Measurements from ENCODE around the gene LSM14B.

LSM14B gene

GRCh38 chr20:62172666-62173065 lies 50.4 kb downstream of the LSM14B start:
- H3K27ac Mint-ChIP-seq: no peak overlapping the region
- H3K9me3 Mint-ChIP-seq: no peaks in the 10 kb centered on the region
- H3K4me3 Mint-ChIP-seq: no peak overlapping the region
- H3K27me3 Mint-ChIP-seq: no peaks in the 10 kb centered on the region
- H3K4me1 Mint-ChIP-seq: no peaks in the 10 kb centered on the region
- H3K36me3 Mint-ChIP-seq: peaks cover 10% of the 10 kb centered on the region

DNA sequence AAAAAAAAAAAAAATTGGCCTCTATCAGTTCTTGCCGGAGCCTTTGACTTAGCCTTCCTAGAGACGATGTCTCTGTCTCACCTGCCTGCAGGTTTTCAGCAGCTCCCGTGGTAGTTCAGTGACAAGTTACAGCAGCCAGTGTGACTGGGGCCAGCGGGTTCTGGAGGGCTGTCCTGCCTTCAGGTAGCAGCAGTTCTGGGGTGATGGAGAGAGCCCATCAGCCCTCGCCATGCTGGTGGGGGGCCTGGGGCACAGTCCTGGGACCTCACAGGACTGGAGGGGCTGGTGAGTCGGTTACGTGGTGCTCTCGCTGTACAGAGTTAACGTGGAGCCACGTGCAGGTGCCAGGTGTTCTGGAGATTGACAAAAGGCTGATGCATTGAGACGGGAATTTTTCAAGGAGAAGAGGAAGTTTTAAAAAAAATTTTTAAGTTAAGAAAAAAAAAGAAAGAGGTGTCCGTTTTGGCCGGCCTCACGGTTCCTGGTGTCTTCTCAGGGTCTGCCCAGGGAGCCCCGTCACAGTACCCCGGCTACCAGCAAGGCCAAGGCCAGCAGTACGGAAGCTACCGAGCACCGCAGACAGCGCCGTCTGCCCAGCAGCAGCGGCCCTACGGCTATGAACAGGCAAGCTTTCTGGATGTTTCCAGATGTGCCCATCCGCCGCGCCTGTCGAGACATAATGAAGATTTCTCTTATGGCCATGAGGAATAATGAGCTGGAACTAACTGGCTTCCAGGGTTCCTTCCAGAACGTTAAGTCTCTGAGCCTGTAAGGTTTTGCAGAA lies 51.9 kb downstream of the LSM14B start:
- Mint-ChIP-seq H3K27me3 (no peaks in the 10 kb centered on the region), H3K27ac (no peak overlapping the region), H3K4me3 (no peak overlapping the region), H3K9me3 (no peaks in the 10 kb centered on the region), H3K36me3 (peaks cover 8% of the 10 kb centered on the region), H3K4me1 (no peaks in the 10 kb centered on the region)

DNA sequence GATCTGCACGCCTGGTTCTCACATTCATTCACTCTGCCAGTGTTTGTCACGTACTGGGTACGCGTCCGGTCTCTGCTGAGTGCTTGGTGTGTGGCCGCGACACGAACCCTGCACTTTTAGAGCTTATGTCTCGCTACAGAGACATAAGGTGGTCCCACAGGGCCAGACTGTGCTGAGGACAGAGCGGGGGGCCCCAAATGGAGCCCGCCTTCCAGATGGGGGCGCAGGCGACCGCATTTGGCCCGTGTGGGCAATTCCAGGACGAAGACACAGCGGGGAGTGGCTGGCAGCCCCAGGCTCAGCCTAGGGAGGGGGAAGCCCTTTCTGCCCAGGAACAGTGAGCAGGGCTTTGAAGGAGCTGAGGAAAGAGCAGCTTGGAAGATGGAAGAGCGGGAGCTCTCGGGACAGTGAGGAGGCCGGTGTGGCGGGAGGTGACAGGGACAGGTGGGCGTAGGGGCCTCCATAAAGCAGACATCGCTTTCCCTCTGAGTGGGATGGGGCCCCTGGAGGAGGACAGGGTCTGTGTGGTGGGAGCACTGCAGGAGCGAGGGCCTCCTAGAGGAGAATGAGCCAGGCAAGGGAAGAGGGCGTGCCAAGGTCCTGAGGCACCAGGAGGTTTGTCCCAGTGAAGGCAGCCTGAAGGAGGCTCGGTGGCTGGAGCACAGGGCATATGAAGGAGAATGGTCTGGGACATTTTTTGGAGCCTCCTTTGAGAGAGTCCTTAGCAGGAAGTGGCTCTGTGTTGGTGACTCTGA lies 52.8 kb downstream of the LSM14B start:
- Mint-ChIP-seq H3K4me3 (no peak overlapping the region), H3K36me3 (peaks cover 6% of the 10 kb centered on the region), H3K27ac (no peak overlapping the region)

GRCh38 chr20:62175711-62176110 lies 53.4 kb downstream of the LSM14B start:
- Mint-ChIP-seq H3K27ac (no peak overlapping the region), H3K36me3 (peaks cover 6% of the 10 kb centered on the region), H3K9me3 (no peaks in the 10 kb centered on the region), H3K27me3 (no peaks in the 10 kb centered on the region), H3K4me3 (no peak overlapping the region), H3K4me1 (no peaks in the 10 kb centered on the region)

More for the DNA sequence above, 52.8 kb downstream of the LSM14B start:
- no peaks in the 10 kb centered on the region for H3K27me3 Mint-ChIP-seq
- H3K4me1 Mint-ChIP-seq: no peaks in the 10 kb centered on the region
- no peaks in the 10 kb centered on the region for H3K9me3 Mint-ChIP-seq

DNA sequence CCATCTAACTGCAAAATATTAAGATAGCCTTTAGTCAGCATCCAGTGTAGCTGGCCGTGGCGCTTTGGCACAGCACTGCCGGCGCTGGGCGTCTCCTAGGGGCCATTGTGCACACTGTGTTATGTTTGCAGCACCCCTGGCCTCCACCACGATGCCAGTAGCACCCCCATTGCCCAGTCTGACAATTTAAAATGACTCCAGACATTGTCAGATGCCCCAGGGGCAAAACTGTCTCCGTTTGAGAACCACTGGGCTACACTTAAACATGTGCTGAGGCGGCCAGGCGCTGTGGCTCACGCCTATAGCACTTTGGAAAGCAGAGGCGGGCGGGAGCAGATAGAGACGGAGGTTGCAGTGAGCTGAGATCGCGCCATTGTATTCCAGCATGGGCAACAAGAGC lies 54.6 kb downstream of the LSM14B start:
- Mint-ChIP-seq H3K27me3 (no peaks in the 10 kb centered on the region), H3K27ac (no peak overlapping the region), H3K9me3 (no peaks in the 10 kb centered on the region), H3K4me3 (no peak overlapping the region), H3K4me1 (peaks cover 3% of the 10 kb centered on the region), H3K36me3 (peaks cover 6% of the 10 kb centered on the region)

GRCh38 chr20:62177307-62177706 lies 55.0 kb downstream of the LSM14B start:
- Mint-ChIP-seq H3K27me3 (no peaks in the 10 kb centered on the region), H3K36me3 (peaks cover 5% of the 10 kb centered on the region), H3K4me1 (peaks cover 8% of the 10 kb centered on the region), H3K4me3 (no peak overlapping the region), H3K9me3 (no peaks in the 10 kb centered on the region), H3K27ac (no peak overlapping the region)

GRCh38 chr20:62178316-62179161 lies 56.3 kb downstream of the LSM14B start:
- H3K36me3 Mint-ChIP-seq: peaks cover 4% of the 10 kb centered on the region
- H3K27me3 Mint-ChIP-seq: no peaks in the 10 kb centered on the region
- H3K9me3 Mint-ChIP-seq: no peaks in the 10 kb centered on the region
- no peak overlapping the region for H3K4me3 Mint-ChIP-seq
- peaks cover 10% of the 10 kb centered on the region for H3K4me1 Mint-ChIP-seq
- H3K27ac Mint-ChIP-seq: no peak overlapping the region

DNA sequence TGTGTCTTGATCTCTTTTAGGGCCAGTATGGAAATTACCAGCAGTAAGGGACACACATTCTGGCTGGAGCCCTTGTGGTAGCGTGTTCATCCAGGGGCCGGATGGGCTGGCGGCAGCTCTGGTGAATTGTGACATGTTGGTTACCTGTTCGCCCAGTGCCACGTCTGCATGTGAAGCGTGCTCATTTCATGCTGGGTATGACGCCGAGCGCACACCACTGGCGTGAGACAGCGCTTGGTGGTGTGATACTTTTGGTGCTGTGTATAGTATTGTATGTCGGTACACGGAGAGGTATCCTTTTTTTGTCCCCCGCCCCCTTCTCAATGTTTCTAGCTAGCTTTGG lies 56.9 kb downstream of the LSM14B start:
- H3K4me3 Mint-ChIP-seq: no peak overlapping the region
- H3K4me1 Mint-ChIP-seq: peaks cover 16% of the 10 kb centered on the region
- H3K9me3 Mint-ChIP-seq: no peaks in the 10 kb centered on the region
- no peaks in the 10 kb centered on the region for H3K27me3 Mint-ChIP-seq
- H3K36me3 Mint-ChIP-seq: peaks cover 4% of the 10 kb centered on the region
- no peak overlapping the region for H3K27ac Mint-ChIP-seq

- H3K4me3 Mint-ChIP-seq: peak overlapping the region; percentile 92
- H3K9me3 Mint-ChIP-seq: no peaks in the 10 kb centered on the region
- peak overlapping the region; percentile 95 for H3K27ac Mint-ChIP-seq
- H3K27me3 Mint-ChIP-seq: no peaks in the 10 kb centered on the region
- H3K4me1 Mint-ChIP-seq: peaks cover 28% of the 10 kb centered on the region
- no peaks in the 10 kb centered on the region for H3K36me3 Mint-ChIP-seq
These were observed 59.5 kb downstream of the LSM14B start for GRCh38 chr20:62181808-62182207.

- peaks cover 38% of the 10 kb centered on the region for H3K4me1 Mint-ChIP-seq
- no peaks in the 10 kb centered on the region for H3K36me3 Mint-ChIP-seq
- H3K9me3 Mint-ChIP-seq: no peaks in the 10 kb centered on the region
- peak within 1 kb of the TSS; percentile 92 for H3K4me3 Mint-ChIP-seq
- no peaks in the 10 kb centered on the region for H3K27me3 Mint-ChIP-seq
- peak within 1 kb of the TSS; percentile 95 for H3K27ac Mint-ChIP-seq
These were observed 60.5 kb downstream of the LSM14B start, which contains the start of gene MTG2 for GRCh38 chr20:62182469-62183425. Gene MTG2 (plus strand): TSS chr20:62183028. CDS start chr20:62193421, 10,393 bp downstream.

- no peaks in the 10 kb centered on the region for H3K9me3 Mint-ChIP-seq
- H3K27ac Mint-ChIP-seq: peak overlapping the region; percentile 87
- H3K36me3 Mint-ChIP-seq: no peaks in the 10 kb centered on the region
- peak overlapping the region; percentile 92 for H3K4me3 Mint-ChIP-seq
- no peaks in the 10 kb centered on the region for H3K27me3 Mint-ChIP-seq
- peaks cover 39% of the 10 kb centered on the region for H3K4me1 Mint-ChIP-seq
These were observed 61.3 kb downstream of the LSM14B start for GRCh38 chr20:62183426-62184142.
